OCI-LY7 (cell line): Measurements from ENCODE around the gene CCDC70. TPM values are rescaled to one million over a fixed set of nuclear protein-coding genes. Genes with fewer than 3 reads are reported as not detected.

Experiments used
- BruUV-seq: library from RNA; stranded (reverse); fragments of 400-500 nt; replicated peaks from 2 replicates; lab custom pipeline; 2021; lab: Mats Ljungman, UMichigan
- CTCF ChIA-PET: fragments of 300-600 bp; sonication (Branson Sonifier 250); formaldehyde crosslinking; loops from one replicate; lab custom pipeline; 2022; ENCODE audit warnings: antibody characterized with exemption; ENCODE audit not compliant: unreplicated experiment; lab: Charles Lee
- POLR2A ChIA-PET: fragments of 300-600 bp; sonication (Branson Sonifier 250); formaldehyde crosslinking; loops from one replicate; lab custom pipeline; 2022; ENCODE audit warnings: antibody characterized with exemption; lab: Charles Lee
- DNase-seq: peaks from one replicate; pipeline ENCODE4 v3.0.0-alpha.2; 2015; ENCODE audit warnings: low spot score
- H2AFZ ChIP-seq: fragments of 200-600 bp; sonication (generic), shearing (Covaris generic); 2 replicates; pipeline ENCODE4 v1.6.1; 2014; ENCODE audit warnings: mild to moderate bottlenecking, antibody characterized with exemption, low read length, moderate library complexity
- H3K27ac ChIP-seq: fragments of 200-600 bp; sonication (generic); 2 replicates; pipeline ENCODE4 v1.5.1; 2014; ENCODE audit warnings: mixed run types, low read depth, mild to moderate bottlenecking, moderate library complexity, low read length, inconsistent platforms; ENCODE audit not compliant: poor library complexity, severe bottlenecking
- H3K36me3 ChIP-seq: fragments of 200-600 bp; sonication (generic); 2 replicates; pipeline ENCODE4 v1.6.1; 2014; ENCODE audit warnings: mild to moderate bottlenecking, antibody characterized with exemption, low read length, moderate library complexity, mixed read lengths; ENCODE audit not compliant: insufficient read depth
- H3K4me1 ChIP-seq: fragments of 200-600 bp; sonication (generic); 2 replicates; pipeline ENCODE4 v1.5.1; 2014; ENCODE audit warnings: mild to moderate bottlenecking, low read length; ENCODE audit not compliant: insufficient read depth, poor library complexity, severe bottlenecking
- H3K4me2 ChIP-seq: fragments of 200-600 bp; sonication (generic); 2 replicates; pipeline ENCODE4 v1.6.1; 2014; ENCODE audit warnings: mild to moderate bottlenecking, low read length
- H3K4me3 ChIP-seq: fragments of 200-600 bp; sonication (generic); 2 replicates; pipeline ENCODE4 v1.5.1; 2014; ENCODE audit warnings: mild to moderate bottlenecking, low read depth, low read length; ENCODE audit not compliant: poor library complexity, severe bottlenecking
- H3K79me2 ChIP-seq: fragments of 200-600 bp; sonication (generic); 2 replicates; pipeline ENCODE4 v1.6.1; 2016; ENCODE audit warnings: low read depth, mild to moderate bottlenecking, low read length, moderate library complexity, mixed read lengths; ENCODE audit not compliant: insufficient read depth
- H3K9me2 ChIP-seq: fragments of 200-600 bp; sonication (generic); 2 replicates; pipeline ENCODE4 v1.6.1; 2016; ENCODE audit warnings: mild to moderate bottlenecking, low read length, mixed read lengths; ENCODE audit not compliant: insufficient read depth
- H3K9me3 ChIP-seq: fragments of 200-600 bp; sonication (generic); 2 replicates; pipeline ENCODE4 v1.6.1; 2014; ENCODE audit warnings: mild to moderate bottlenecking, mixed run types, low read length, mixed read lengths
- H4K20me1 ChIP-seq: fragments of 200-600 bp; sonication (generic); 2 replicates; pipeline ENCODE4 v1.6.1; 2014; ENCODE audit warnings: mild to moderate bottlenecking, antibody characterized with exemption, low read length, moderate library complexity, mixed read lengths; ENCODE audit not compliant: insufficient read depth
- CTCF ChIP-seq: fragments of 200-600 bp; sonication (generic); conservative IDR thresholded peaks from 2 replicates; pipeline ENCODE4 v1.5.1; 2014; ENCODE audit warnings: mild to moderate bottlenecking, antibody characterized with exemption, low read length, moderate library complexity, mixed read lengths
- EZH2phosphoT487 ChIP-seq: fragments of 200-600 bp; sonication (generic); IDR thresholded peaks from 2 replicates; pipeline ENCODE4 v1.6.1; 2018; ENCODE audit warnings: low read depth, borderline replicate concordance, mild to moderate bottlenecking, mixed run types, antibody characterized with exemption, low read length, moderate library complexity, mixed read lengths
- intact Hi-C: fragments of 100-400 bp; cut with micrococcal nuclease; formaldehyde crosslinking; loops from one replicate; pipeline ENCODE4 v1.10.0; 2022; ENCODE audit not compliant: unreplicated experiment
- total RNA-seq, 2 experiments: library from RNA; depleted of rRNA in 1 of 2; stranded (reverse); fragments of >200 nt in 1 of 2; shearing (Covaris generic) in 1 of 2; gene quantifications; 2 replicates each; pipeline ENCODE4 v1.2.3, GENCODE V29; 2014 to 2022

Gene CCDC70
- total RNA-seq, 2 experiments from 2014 or later = not detected

DNA sequence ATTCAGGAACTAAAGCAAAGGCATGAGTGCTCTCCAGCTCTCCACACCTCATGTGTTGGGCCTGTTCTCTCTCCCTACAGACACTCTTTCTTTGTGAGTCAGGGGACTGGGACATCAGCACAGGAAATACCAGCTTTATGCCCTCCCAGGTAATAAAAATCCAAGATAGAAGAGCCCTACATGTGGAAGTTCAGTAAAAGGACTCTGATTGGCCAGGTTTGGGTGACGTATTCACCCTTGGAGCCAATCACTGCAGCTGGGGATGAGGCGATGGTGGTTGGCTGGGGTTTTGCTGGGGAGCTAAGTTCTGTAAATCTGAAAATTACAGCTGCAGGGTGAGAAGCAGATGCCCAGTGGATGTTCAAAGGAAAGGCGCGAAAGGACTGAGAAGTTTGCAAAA is 32.5 kb downstream of the CCDC70 start:
- CTCF ChIA-PET = no interaction called here
- Histone ChIP-seq H3K27ac (no peak overlapping the region), H2AFZ (no peak overlapping the region), H3K4me1 (no peaks in the 10 kb centered on the region), H3K4me2 (no peak overlapping the region), H3K9me3 (no peaks in the 10 kb centered on the region), H3K9me2 (no peaks in the 10 kb centered on the region), H3K4me3 (no peak overlapping the region), H4K20me1 (no peaks in the 10 kb centered on the region), H3K79me2 (no peaks in the 10 kb centered on the region), H3K36me3 (no peaks in the 10 kb centered on the region)
- BruUV-seq = no TSS peak
- POLR2A ChIA-PET = no interaction called here
- no peak for TF ChIP-seq CTCF
- no peak for TF ChIP-seq EZH2phosphoT487
- DNase-seq = no peak
- intact Hi-C loops = no loop called here

DNA sequence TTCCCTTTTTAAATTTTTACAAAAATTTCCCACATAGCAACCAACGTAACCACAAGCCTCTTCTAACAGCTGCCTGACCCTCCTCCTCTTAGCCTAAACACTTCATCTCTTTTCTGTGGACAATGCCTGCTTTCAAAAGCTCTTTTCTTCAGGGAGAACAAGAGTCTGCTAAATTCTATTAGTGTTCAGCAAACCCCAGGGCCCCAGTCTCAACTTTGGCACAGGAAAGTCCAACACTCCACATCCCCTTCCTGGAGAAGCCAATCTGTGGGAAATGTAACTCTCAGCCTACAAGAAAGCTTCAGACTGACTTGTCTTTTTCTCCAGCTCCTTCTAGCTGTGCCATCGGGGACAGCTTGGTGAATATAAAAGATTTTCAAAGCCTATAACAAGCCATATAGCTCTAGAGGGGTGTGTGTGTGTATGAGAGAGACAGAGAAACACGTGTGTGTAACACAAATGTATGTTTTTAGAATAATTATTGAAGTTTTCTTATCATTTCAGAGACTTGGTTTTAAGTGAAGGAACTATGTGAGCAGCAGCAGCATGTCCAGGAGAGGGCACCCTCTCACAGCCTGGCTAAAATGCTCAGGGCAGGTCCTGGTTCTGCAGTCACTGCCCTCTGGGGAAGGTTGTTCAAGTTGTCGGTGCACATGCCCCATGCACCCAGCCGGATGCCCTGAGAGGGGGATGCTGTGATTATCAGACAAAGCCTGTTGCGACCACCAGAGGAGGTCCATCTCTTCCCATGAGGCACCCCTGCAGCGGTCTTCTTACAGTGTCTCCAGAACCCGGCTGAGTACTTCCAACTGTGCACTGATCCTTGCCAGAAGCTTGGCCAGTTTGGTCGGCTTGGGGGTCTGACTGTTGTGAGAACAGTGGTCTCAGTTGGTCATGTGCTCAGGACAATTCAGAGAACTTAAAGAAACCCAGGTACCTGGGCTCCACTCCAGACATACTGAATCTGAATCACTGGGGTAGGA is 34.4 kb downstream of the CCDC70 start:
- Histone ChIP-seq H3K9me3 (no peaks in the 10 kb centered on the region), H3K27ac (no peak overlapping the region), H3K4me3 (no peak overlapping the region), H3K4me2 (no peak overlapping the region), H3K9me2 (no peaks in the 10 kb centered on the region), H3K4me1 (no peaks in the 10 kb centered on the region), H3K36me3 (no peaks in the 10 kb centered on the region), H3K79me2 (no peaks in the 10 kb centered on the region), H2AFZ (no peak overlapping the region), H4K20me1 (no peaks in the 10 kb centered on the region)
- BruUV-seq = no TSS peak
- ChIA-PET POLR2A (interaction anchor here (0.5 kb wide), 1 partner anchor 451 kb away, joined by 5 read pairs; no protein-coding TSS in a partner anchor), CTCF (no interaction called here)
- intact Hi-C loops = loop anchor here (2.0 kb wide), 2 partner anchors 231 to 305 kb away; no protein-coding TSS in a partner anchor
- TF ChIP-seq EZH2phosphoT487 = no peak
- peak; percentile 87 for TF ChIP-seq CTCF
- peak; percentile 61 for DNase-seq

DNA sequence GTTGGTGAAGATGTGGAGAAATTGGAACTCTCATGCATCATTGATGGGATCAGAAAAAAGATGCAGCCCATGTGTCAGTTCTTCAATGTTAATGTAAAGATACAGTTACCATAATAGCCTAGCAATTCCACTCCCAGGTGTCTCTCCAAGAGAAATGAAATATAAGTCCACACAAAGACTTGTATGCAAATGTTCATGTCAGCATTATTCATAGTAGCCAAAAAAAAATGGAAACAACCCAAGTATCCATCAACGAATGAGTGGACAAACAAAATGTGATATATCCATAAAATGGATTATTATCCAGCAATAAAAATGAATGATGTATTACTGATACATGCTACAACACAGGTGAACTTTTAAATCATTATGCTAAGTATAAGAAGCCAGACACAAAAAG is 38.7 kb downstream of the CCDC70 start:
- intact Hi-C loops = no loop called here
- H4K20me1 ChIP-seq = no peaks in the 10 kb centered on the region
- no peak overlapping the region for H3K4me3 ChIP-seq
- ChIA-PET CTCF (no interaction called here), POLR2A (no interaction called here)
- no peak overlapping the region for H2AFZ ChIP-seq
- no peak for DNase-seq
- H3K9me3 ChIP-seq = no peaks in the 10 kb centered on the region
- H3K9me2 ChIP-seq = no peaks in the 10 kb centered on the region
- H3K4me1 ChIP-seq = no peaks in the 10 kb centered on the region
- no TSS peak for BruUV-seq
- no peak overlapping the region for H3K27ac ChIP-seq
- H3K36me3 ChIP-seq = no peaks in the 10 kb centered on the region
- TF ChIP-seq CTCF (no peak), EZH2phosphoT487 (no peak)
- no peak overlapping the region for H3K4me2 ChIP-seq
- H3K79me2 ChIP-seq = no peaks in the 10 kb centered on the region
